MM.1S (cell line): ENCODE data around the gene RABGAP1L.

Experiments
- CTCF ChIP-seq: fragments of 300-600 bp; sonication (generic); IDR thresholded peaks from 2 replicates; pipeline ENCODE4 v1.5.1; 2016; ENCODE audit warnings: antibody characterized with exemption, low read length, mixed read lengths
- EZH2phosphoT487 ChIP-seq: fragments of 300-600 bp; sonication (generic); IDR thresholded peaks from 2 replicates; pipeline ENCODE4 v1.6.1; 2018; ENCODE audit warnings: antibody characterized with exemption, low read length

- TF ChIP-seq CTCF (no peak), EZH2phosphoT487 (no peak)
Measured at GRCh38 chr1:174273190-174273589, 113.9 kb downstream of the RABGAP1L start.
